Smooth muscle cell of the brain vasculature (primary cell): ENCODE results near the gene ELOVL2.
"Not testable (repeated sequence)": the region's sequence is repeated elsewhere in the genome, so short reads cannot be mapped to it uniquely, and the experiment has no call there.

Experiments
- DNase-seq: peaks from one replicate; pipeline ENCODE4 v3.0.0-alpha.2; 2012; ENCODE audit warnings: low read depth, low spot score

ELOVL2 gene, protein sequence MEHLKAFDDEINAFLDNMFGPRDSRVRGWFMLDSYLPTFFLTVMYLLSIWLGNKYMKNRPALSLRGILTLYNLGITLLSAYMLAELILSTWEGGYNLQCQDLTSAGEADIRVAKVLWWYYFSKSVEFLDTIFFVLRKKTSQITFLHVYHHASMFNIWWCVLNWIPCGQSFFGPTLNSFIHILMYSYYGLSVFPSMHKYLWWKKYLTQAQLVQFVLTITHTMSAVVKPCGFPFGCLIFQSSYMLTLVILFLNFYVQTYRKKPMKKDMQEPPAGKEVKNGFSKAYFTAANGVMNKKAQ

DNA sequence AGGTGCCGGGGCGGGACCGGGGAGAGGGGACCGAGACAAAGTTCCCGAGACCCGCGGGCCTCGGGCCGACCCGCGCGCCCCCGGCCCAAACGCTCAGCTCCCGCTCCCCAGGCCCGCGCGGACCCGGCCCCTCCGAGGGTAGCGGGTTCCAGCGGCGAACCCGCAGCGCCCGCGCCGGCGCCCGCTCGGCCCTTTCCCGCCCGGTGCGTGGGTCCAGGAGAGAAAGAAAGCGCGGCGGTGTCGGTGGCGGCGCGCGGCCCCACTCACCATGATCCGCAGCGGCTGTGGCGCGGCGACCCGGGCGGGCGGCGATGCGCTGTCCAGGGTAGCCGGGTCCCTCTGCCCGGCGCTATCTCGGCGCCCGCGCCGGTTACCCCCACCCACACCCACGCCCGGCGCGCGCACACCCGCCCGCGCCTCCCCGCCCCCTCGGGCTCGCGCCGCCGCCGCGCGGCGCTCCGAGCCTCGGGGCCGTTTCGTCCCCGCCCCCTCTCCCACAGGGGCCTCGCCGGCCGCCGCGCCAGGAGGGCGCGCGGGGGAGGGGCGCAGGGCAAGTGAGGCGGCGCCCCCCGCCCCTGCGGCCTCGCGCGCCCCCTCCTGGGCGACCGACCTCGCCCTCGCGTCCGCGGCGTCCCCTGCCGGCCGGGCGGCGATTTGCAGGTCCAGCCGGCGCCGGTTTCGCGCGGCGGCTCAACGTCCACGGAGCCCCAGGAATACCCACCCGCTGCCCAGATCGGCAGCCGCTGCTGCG lies at the start of gene ELOVL2:
Gene ELOVL2 (minus strand): TSS at position 345 of the 751 bp plus-strand sequence. CDS start 75 bp downstream, at position 270.
- DNase-seq = no peak

DNA sequence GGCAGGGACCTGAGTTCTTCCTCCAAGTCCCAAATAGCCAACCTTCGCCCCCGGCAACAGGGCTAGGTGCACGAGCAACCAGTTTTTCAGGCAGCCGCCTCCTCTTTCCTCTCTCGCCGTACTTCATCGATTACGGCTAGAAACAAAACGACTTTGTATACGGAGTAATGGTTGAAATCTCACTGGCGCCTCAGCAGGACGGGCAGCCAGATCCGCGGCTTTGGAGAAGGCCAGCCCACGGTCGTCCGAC lies 49.2 kb upstream of the ELOVL2 start:
- no peak for DNase-seq

DNA sequence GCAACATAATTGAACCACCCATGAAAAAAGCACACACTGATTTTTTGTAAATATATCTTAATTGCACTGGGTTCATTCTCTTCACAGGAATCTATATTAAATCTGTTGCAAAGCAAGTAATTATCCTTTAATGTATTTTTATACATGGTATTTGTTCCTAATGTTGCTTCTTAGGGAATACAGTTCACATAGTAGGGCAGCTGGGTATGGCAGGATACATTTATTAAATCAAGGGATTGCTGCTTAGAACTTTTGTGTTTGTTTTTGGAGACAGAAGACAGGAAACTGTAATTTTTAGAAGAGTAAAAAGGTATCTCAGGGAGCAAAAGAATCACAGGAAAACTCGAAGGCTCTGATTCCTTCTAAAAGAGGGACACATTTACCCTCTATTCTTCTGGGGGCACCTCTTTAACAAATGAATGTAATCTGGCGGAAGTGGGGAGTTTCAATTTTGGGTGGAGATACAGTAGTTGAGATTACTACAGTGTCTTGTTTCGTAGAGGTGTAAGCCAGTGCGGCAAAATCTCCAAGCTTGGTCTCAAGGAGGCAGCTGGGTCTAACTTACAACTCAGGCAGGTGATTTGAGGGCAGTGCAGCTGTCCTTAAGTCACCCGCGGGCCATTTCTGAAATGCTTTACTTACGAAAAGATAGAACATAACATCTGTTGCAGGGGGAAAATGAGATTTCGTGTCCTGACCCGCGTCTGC lies 48.7 kb upstream of the ELOVL2 start:
- DNase-seq = no peak

DNA sequence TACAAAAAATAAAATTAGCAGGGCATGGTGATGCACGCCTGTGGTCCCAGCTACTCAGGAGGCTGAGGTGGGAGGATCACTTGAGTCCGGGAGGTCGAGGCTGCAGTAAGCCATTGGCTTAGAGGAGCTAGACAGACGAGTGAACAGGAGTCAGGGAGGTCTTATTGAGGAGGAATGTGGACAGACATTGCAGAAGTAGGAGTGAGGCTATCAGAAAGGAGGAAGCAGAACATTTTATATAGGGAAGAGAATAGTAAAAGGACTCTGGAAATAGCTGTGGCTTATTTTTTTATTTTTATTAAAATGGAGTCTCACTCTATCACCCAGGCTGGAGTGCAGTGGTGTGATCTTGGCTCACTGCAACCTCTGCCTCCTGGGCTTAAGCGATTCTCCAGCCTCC lies 47.0 kb upstream of the ELOVL2 start:
- not testable (repeated sequence) for DNase-seq

DNA sequence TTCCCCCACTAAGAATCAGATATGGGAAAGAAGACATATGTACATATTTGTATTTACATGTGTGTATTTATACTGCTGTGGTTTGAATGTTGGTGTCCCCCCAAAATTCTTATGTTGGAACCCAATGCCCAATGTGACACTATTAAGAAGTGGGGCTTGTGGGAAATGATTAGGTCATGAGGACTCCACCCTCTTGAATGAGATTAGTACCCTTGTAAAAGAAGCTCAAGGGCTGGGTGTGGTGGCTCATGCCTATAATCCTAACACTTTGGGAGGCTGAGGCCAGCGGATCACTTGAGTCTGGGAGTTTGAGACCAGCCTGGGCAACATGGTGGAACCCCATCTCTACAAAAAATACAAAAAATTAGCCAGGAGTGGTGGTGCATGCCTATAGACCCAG lies 45.6 kb upstream of the ELOVL2 start:
- no peak for DNase-seq

DNA sequence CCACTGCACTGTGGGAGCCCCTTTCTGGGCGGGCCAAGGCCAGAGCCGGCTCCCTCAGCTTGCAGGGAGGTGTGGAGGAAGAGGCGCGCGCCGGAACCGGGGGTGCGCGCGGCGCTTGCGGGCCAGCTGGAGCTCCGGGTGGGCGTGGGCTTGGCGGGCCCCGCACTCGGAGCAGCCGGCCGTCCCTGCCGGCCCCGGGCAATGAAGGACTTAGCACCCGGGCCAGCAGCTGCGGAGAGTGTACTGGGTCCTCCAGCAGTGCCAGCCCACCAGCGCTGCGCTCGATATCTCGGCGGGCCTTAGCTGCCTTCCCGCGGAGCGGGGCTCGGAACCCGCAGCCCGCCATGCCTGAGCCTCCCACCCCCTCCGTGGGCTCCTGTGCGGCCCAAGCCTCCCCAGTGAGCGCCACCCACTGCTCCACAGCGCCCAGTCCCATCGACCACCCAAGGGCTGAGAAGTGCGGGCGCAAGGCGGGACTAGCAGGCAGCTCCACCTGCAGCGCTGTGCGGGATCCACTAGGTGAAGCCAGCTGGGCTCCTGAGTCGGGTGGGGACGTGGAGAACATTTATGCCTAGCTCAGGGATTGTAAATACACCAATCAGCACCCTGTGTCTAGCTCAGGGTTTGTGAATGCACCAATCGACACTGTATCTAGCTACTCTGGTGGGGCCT lies 43.2 kb upstream of the ELOVL2 start:
- DNase-seq = not testable (repeated sequence)

DNA sequence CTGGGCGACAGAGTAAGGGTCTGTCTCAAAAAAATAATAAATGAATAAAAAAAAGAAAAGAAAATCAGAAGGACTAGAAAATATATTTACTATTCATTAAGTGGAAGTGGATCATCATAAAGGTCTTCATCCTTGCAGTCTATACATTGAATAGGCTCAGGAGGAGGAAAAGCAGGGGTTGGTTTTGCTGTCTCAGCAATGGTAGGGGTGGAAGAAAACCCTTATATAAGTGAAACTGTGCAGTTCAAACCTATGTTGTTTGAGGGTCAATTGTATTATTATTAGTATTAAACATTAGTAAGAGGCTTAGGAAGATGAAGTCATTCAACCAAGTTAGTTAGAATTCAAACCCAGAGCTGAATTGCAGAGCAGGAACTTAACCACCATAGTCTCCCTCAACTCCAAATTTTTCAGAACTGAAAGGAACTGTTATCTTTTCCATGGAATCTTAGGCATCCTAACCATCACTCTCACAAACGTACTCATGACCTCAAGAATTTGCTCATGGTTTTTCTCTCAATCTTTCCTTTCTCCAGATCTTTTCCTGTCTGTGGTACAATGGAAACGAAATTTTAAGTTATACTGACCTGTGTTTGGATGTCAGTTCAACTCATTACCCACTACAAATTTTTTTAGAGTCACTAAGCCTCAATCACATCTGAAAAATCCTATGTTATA lies 41.8 kb upstream of the ELOVL2 start:
- no peak for DNase-seq

DNA sequence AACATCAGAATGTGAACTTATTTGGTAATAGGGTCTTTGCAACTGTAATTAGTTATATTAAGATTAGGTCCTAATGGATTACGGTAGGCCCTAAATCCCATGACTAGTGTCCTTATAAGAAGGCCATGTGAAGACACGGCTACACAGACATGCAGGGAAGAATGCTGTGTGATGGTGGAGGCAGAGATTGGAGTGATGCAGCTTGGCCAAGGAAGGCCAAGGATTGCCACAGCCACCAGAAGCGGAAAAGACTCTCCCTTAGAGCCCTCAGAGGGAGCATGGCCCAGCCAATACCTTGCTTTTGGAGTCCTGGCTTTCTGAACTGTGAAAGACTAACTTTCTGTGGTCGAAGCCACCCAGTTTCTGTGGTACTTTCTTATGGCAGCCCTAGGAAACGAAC lies 39.9 kb upstream of the ELOVL2 start:
- no peak for DNase-seq

DNA sequence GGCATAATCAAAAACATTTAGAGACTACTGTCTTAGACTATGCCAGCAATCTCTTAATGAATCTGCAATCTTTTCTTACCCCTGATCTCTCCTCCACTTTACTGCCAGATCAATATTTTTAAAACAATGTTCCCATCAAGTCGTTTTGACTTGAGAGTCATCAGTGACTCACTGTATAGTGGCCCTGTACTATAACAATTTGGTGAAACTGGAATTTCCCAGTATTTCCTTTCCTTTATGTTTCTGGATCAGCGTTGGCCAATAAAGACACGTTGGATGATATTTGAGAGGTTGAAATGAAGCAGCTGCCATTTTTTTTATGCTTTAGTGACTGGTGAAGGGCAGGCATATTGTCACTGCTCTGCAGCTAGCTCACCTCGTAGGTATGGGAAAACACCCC lies 39.4 kb upstream of the ELOVL2 start:
- no peak for DNase-seq

DNA sequence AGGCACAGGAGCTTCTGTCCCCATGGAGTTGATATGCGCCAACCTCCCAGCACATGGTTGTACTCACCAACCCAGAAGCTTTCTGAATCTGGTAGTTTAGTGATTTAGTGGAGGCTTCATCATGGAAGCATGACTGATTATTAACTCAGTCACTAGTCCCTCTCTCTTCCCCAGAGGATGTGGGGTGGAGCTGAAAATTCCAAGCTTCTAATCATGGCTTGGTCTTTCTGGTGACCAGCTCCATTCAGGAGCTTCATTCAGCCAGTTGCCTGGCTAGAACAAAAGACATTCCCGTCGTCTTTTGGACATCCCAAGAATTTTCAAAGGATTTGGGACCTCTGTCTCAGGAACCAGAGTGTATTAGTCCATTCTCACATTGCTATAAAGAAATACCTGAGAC lies 36.2 kb upstream of the ELOVL2 start:
- no peak for DNase-seq

DNA sequence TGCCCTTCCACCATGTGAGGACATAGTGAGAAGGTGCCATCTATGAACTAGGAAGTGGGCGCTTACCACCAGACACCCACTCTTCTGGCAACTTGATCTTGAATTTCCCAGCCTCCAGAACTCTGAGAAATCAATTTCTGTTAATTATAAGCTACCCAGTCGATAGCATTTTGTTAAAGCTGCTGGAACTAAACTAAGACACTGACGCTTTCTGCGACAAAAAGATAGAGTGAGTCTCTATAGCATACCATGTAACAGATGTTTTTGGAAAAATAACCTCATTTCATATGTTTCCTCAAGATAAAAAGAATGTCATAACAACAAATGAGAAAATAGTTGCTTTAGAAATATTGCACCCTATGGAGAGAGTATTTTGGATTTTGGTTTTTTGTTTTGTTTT lies 34.2 kb upstream of the ELOVL2 start:
- no peak for DNase-seq

DNA sequence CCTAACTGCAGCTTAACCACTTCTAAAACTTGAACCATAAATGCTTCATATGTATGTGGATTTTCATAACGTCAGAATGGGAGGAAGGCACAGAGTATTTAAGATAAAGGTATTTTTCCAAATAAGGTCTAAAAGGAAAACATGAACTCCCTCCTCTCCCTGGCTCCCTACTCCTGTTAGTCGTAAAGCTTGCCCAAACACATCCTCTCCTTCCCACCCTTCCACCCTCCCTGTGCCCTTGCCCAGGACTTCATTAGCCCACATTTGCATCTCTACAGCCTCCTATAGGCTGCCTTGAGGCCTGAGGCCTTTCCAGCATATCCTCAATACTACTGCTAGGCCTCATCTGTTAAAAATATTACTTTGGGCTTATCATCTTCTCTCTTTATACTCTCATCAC lies 32.4 kb upstream of the ELOVL2 start:
- no peak for DNase-seq

DNA sequence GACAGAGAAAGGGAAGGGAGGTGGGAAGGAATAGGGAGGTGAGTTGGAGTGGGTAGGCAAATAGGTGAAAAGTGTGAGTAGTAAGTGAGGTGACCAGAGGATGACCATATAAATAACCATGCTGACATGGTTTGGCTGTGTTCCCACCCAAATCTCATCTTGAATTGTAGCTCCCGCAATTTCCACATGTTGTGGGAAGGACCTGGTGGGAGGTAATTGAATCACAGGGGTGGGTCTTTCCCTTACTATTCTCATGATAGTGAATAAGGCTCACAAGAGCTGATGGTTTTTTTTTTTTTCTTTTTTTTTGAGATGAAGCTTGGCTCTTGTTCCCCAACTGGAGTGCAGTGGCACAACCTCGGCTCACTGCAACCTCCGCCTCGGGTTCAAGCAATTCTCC lies 28.0 kb upstream of the ELOVL2 start:
- no peak for DNase-seq

DNA sequence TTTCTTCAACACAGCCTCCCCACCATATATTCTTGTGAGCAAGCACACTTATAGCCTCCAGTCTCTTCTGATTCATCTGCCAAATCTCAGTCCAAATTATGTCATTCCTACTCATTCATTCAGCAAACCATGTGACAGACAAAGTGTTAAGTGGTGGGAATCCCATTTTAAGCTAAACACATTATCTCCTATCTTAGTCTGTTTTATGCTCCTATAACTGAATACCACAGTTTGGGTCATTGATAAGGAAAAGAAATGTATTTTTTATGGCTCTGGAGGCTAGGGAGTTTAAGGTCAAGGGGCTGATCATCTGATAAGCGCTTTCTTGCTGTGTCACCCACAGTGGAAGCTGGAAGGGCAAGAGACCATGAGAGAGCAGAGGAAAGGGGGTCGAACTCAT lies 25.7 kb upstream of the ELOVL2 start:
- DNase-seq = no peak

DNA sequence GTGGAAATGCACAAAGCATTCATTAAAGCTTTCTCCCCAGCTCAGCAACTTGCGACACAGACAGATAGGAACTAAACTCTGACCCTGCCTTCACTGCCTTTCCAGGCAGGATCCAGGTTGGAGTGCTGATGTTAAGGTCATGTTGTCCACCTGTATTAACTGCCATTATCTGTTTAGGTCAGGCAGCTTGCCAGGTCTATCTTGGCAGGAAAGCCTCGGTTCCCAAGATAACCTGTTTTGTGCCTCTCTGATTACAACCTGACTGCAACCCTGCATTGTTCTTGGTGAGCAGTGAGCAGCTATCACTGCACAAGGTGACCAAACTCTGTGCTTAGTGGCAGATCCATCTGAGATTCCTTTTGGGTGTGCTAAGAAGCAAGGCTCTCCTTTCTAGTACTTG lies 23.2 kb upstream of the ELOVL2 start:
- DNase-seq = no peak

DNA sequence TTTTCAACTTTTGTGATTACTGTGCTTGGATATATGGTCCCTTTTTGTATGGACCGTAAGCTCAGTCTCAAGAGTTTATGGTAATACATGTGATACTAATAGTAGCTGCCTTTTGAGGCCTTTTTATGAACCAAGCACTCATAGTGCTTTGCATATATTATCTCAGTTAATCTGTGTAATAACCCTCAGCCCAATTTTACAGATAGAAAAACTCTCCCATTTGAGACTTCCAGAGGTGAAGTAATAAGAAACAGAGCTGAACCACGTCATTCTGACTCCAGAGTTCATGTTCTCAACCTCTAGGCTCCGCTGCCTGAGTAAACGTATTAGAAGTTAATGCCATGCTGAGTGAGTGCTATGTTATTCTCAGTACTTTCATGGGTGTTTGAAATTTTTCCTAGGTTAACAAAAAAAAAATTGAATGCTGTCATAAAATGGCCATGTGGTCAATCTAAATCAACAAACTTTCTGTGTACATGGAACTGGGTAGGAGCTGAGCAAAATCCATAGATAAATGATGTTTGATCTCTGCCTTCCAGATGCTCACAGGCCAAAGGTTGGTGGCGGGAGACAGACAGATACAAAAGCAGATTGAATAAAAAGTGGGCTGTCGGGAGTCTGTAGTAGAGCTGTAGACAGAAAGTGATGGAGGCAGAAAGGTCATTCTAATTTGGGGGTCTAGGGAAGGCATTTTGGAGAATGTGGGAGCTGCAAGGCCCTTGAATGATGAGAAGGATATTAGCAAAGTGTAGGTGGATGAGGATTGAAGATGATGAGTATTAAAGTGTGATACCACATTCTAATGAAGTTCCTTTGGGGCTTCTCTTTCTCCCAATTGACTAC lies 22.6 kb upstream of the ELOVL2 start:
- DNase-seq = no peak

DNA sequence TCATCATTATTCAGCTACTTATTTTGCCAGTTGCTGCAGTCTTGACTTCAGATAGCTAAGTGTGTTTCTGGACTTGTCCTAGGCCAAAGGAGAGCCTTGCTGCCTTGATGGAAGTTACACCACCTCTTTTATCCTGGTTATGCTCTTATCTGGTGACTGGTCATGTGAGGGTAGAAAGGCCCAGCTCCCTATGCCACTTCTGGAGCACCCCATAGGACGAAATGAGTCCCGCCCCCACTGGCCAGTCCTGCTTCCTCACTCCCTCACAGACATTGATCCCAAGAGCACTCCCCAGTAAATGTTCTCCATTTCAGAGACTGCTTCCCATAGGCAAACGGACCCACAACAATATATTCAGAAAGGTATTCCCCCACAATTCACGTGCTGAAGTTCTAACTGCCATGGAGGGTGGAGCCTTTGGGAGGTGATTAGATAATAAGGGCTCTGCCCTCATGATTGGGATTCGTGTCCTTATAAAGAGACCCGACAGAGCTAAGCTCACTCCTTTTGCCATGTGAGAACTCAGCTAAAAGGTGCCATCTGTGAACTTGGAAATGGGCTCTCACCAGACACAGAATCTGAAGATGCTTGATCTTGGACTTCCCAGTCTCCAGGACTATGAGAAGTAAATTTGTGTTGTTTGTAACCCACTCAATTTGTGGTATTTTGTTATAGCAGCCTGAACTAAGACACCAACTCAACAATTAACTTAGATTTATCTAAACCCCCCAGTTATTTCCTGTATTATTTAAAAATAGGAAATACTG lies 21.5 kb upstream of the ELOVL2 start:
- DNase-seq = no peak

DNA sequence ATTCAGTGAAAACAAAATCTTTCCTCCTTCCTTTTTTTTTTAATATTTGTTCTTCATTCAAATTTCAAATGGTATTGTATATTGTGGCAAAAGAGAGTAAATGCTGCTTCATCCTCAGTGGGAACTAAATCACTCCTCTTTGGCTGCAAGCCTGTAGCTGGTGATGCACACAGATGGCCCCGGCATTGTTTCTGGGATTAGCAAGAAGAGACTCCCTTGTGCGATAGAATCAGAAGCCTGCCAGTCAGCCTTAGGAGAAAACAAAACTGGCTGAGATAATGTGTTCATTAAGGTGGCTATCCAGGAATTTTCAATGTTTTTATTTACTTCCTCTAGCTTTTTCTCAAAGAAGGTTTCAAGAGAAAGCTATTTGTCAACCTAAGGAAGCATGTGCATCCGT lies 20.7 kb upstream of the ELOVL2 start:
- no peak for DNase-seq

DNA sequence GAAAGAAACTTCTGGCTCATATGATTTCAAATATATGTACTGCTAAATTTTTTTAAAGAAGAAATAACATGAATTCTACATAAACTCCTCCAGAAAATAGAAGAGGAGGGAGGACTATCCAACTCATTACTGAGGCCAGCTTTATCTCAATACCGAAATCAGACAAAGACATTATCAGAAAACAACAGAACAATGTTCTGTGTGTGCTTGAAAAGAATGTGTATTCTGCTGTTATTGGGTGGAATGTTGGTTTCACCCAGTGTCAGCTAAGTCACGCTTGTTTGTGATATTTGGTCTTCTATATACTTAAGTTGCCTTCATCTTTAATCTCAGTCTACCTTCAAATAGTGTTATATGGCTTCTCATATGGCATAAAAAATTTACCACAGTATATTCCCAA lies 18.6 kb upstream of the ELOVL2 start:
- no peak for DNase-seq

DNA sequence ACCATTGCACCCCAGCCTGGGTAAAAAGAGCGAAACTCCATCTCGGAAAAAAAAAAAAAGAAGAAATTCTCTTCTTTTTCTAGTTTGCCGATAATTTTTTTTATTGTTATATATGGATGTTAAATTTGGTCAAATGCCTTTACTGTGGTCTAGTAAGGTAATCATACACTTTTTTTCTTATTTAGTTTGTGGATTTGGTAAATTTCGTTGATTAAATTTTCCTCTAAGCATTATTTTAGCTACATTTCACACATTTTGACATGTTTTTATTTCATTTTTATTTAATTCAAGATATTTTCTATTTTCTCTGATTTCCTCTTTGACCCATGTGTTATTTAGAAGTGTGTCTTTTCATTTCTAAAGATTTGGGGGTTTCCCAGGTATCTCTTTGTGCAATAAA lies 18.0 kb upstream of the ELOVL2 start:
- DNase-seq = no peak
